GM12873 (cell line): Measurements from ENCODE around the gene FUZ.

Experiments used
- TF ChIP-seq, protein P1 (sequence below): IDR thresholded peaks from 2 replicates; pipeline ENCODE4 v1.5.1; 2012; ENCODE audit warnings: low read depth, mild to moderate bottlenecking, moderate library complexity, low read length, control low read depth; ENCODE audit not compliant: insufficient read depth; ENCODE audit errors: missing control alignments

The FUZ gene

DNA sequence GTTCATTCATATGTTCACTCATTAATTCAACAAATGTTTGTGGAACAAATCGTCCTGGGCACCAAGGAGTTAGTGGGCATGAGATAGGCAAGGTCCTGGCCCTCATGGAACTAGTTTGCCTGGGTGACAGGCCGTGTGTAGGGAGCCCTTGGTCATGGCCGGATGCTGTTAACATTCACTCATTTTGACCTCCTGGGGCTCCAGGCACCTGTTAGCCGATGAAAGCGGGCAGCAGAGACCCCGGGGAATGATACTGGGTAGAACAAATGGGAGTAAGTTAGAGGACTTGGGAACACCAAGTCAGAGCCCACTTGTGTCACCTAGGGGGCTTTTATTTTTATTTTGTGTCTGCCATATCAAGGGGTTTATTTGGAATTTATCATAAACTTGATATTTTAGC is 11.6 kb upstream of the FUZ start:
- TF ChIP-seq, protein P1, sequence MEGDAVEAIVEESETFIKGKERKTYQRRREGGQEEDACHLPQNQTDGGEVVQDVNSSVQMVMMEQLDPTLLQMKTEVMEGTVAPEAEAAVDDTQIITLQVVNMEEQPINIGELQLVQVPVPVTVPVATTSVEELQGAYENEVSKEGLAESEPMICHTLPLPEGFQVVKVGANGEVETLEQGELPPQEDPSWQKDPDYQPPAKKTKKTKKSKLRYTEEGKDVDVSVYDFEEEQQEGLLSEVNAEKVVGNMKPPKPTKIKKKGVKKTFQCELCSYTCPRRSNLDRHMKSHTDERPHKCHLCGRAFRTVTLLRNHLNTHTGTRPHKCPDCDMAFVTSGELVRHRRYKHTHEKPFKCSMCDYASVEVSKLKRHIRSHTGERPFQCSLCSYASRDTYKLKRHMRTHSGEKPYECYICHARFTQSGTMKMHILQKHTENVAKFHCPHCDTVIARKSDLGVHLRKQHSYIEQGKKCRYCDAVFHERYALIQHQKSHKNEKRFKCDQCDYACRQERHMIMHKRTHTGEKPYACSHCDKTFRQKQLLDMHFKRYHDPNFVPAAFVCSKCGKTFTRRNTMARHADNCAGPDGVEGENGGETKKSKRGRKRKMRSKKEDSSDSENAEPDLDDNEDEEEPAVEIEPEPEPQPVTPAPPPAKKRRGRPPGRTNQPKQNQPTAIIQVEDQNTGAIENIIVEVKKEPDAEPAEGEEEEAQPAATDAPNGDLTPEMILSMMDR, result no peak

DNA sequence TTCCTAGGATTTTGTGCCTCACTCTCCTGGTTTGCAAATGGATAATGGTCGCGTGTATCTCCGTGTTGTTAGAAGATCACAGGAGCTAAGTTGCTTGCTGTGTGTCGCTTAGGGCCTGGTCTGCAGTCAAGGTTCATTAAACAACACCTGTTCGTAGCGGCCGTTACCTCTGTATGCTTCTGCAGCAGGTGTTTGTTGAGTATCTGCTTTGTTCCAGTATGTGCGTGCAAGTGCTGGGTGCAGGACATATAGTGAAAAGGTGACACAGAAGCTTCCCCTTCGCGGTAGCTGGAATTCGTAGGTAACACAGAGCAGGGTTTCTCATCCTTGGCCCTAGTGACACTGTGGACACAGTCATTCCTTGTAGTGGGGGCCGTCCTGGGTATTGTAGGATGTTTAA is 10.4 kb upstream of the FUZ start:
- TF ChIP-seq, protein P1, result no peak

DNA sequence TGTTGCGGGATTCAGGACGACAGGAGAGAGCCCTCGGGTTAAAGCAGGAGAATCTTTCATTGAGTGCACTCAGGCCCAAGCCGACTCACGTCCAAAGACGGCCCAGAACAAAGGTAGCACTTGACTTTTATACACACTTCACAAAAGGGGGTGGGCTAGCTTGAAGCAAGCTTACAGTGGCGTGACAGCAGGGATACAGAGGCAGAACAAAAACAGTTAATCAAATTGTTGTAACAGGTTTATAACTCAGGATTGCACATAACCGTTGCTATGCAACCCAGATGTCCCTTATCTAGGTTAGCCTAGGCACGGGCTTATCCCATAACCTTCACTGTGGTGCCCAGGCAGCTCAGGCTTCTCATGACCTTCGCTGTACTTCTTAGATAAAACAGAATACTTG is 7.0 kb upstream of the FUZ start:
- TF ChIP-seq, protein P1, result no peak

DNA sequence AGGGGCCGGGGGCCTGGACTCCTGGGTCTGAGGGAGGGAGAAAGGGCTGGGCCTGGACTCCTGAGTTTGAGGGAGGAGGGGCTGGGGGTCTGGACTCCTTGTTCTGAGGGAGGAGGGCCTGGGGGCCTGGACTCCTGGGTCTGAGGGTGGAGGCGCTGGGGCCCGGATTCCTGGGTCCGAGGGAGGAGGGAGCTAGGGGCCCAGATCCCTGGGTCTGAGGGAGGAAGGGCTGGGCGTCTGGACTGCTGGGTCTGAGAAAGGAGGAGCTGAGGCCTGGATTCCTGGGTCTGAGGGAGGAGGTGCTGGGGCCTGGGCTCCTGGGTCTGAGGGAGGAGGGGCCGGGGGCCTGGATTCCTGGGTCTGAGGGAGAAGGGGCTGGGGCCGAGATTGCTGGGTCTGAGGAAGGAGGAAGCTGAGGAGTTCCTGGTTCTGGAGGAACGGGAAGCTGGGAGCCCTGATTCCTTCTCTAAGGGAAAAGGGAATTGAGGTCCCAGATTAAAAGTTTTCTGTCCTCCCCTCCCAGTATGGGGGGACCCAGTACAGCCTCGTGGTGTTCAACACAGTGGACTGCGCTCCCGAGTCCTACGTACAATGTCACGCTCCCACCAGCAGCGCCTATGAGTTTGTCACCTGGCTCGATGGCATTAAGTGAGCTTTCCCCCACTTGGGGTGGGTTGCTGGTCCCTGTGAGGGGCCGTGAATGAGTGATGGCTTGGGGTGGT is 5.7 kb upstream of the FUZ start:
- TF ChIP-seq, protein P1, result no peak

DNA sequence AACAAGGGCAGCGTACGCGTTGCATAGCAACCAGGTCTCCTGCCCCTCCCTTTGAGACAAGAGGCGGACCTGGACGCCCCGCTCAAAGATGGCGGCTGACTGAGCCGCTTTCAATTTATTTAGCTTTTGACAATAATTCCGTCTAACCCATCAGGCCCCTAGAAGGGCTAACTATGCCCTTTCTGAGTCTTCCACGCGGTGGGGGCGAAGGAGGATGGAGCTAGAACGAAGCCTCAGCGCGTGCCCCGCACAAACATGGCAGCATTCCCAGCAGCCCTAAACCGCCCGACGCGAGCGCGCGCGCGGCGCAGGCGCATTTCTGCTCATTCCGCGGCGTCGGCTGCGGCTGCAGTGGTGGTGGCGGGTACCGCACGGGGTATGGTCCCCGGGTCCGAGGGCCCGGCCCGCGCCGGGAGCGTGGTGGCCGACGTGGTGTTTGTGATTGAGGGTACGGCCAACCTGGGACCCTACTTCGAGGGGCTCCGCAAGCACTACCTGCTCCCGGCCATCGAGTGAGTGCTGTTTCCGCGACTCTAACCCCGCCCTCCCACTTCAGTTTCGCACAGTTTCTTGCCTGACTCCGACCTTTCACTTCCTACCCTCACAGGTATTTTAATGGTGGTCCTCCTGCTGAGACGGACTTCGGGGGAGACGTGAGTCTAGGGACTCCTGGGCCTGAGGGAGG is 5.0 kb upstream of the FUZ start, which contains the start of gene MED25:
Gene MED25, plus strand, starts transcription at position 326 of the 685 bp plus-strand sequence. Its CDS starts 53 bp downstream, at position 379.
- TF ChIP-seq, protein P1, result peak; percentile 21

DNA sequence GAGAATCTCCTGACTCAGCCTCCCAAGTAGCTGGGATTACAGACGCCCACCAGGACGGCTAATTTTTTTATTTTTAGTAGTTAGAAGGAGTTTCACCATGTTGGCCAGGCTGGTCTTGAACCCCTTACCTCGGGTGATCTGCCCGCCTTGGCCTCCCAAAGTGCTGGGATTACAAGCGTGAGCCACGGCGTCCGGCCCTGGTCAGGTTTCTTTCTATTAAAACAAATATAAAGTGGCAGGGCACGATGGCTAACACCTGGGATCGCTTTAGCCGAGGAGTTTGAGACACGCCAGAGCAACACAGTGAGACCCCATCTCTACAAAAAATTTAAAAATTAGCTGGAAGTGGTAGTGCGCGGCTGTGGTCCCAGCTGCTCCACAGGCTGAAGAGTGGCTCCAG is 3.5 kb upstream of the FUZ start:
- TF ChIP-seq, protein P1, result no peak

DNA sequence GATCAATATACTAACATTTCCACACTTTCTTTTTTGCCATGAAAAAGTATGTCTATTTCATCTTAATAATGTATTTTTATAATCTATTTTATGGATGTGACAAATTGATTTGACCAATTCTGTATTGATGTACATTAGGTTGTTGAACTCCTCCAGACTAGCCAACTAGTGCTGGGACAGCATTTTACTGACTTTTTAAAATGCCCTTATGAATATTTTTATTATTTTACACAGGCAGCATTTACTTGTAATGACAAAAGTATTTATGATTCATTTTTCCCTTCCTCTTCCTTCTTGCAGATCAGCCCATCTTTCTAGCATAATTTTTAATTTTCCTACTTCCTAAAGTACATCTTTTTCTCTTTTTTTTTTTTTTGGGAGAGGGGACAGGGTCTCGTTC is 918 bp upstream of the FUZ start:
- TF ChIP-seq, protein P1, result no peak
